Coronary artery (tissue), 2 donors: ENCODE results near the gene PDCD1LG2.

Experiments used
- DNase-seq: peaks from one replicate; pipeline ENCODE4 v3.0.0-alpha.2; 2017; ENCODE audit warnings: low spot score
- H3K27ac ChIP-seq, 2 donors: fragments of 200-600 bp; sonication (generic); one replicate each; pipeline ENCODE4 v1.5.1; 2016 to 2019
- H3K4me3 ChIP-seq: fragments of 200-600 bp; sonication (generic); 2 replicates; pipeline ENCODE4 v1.5.1; 2016; ENCODE audit warnings: mild to moderate bottlenecking, moderate library complexity
- TF ChIP-seq, protein P1 (sequence below): fragments of 200-600 bp; sonication (generic); IDR thresholded peaks from one replicate; pipeline ENCODE4 v1.5.1; 2019; ENCODE audit warnings: antibody characterized with exemption

The PDCD1LG2 gene

DNA sequence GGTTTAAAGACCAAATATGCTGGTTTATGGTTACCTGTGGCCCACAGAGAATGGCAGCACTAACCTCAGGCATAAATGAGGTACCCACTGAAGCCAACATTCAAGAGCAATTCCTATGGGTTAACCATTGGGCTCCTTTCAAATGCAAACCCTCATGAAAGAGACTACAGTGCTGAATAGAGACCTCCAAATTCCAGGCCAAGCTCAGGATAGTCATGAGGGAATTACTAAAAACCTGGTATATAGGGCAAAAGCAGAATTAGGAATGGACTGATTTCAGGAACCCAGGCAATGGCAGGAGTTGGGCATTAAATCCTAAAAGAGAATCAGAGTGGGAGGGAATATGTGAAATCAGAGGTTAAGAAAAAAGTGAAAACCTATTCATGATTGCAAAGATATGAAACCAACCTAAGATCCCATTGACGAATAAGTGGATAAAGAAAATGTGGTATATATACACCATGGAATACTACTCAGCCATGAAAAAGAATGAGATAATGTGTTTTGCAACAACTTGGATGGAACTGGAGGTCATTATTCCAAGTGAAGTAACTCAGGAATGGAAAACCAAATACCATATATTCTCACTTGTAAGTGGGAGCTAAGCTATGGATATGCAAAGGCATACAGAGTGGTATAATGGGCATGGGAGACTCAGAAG lies 51.6 kb downstream of the PDCD1LG2 start:
- Histone ChIP-seq H3K27ac (no peak overlapping the region), H3K4me3 (no peak overlapping the region)
- no peak for DNase-seq
- TF ChIP-seq, protein P1, sequence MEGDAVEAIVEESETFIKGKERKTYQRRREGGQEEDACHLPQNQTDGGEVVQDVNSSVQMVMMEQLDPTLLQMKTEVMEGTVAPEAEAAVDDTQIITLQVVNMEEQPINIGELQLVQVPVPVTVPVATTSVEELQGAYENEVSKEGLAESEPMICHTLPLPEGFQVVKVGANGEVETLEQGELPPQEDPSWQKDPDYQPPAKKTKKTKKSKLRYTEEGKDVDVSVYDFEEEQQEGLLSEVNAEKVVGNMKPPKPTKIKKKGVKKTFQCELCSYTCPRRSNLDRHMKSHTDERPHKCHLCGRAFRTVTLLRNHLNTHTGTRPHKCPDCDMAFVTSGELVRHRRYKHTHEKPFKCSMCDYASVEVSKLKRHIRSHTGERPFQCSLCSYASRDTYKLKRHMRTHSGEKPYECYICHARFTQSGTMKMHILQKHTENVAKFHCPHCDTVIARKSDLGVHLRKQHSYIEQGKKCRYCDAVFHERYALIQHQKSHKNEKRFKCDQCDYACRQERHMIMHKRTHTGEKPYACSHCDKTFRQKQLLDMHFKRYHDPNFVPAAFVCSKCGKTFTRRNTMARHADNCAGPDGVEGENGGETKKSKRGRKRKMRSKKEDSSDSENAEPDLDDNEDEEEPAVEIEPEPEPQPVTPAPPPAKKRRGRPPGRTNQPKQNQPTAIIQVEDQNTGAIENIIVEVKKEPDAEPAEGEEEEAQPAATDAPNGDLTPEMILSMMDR: no peak

DNA sequence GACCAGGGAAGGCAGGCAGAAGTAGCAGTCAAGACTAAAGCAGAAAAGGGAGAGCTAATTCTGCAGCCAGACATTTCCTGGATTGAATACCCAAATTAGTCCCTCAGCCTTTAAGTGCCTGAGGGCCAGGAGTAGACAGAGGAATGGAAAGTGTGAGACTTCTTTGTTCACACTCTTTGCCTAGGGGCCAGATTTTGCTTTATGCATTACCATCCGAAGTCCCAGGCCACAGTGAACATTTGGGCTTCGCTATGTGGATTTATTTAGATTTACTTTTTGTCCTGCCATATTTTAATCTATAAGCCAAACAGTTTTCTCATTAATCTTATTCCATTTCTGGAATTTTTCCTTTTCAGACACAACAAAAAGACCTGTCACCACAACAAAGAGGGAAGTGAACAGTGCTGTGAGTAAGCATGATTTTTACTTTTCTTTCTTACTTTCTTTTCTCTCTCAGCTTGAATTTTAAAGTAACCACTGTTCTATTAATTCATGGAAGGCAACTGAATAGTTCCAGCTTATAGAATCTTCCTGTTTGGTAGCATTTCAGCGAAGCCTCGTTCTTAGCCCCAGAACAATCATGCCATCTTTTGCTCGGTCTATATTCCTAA lies 52.6 kb downstream of the PDCD1LG2 start:
- no peak for DNase-seq
- TF ChIP-seq, protein P1: no peak
- Histone ChIP-seq H3K4me3 (no peak overlapping the region), H3K27ac (no peak overlapping the region)

DNA sequence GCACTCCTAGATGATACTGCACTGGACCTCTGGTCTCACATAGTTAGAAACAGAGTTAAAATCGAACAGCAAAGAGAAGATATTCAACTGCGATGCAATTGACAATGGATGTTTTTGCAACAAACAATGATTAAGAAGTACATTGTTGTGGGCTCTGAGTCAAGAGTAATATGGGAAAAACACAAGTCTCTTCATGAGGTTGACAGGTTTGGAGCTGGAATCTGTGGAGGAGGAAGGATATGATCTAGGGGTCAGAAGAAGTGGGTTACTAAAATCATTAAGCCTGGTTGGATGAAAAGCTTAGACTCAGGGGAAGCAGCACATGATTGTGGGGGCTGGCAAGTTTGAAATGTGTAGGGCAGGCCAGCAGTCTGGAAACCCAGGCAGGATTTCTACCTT lies 53.1 kb downstream of the PDCD1LG2 start:
- no peak for DNase-seq
- H3K27ac ChIP-seq: no peak overlapping the region

DNA sequence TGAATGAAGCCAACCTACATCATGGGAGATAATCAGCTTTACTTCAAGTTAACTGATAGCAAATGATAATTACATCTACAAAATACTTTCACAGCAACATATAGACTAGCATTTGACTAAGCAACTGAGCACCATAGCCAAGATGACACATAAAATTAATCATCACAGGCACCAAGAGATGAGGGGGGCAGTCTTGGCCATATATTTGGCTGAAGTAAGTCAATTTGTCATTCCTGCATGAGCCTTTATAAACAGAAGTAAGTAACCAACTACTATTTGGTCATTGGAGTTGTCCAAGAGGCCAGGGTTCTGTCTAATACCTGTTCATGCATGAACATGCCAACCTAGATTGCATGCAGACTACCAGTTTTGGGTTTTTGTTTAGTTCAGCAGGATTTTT lies 53.6 kb downstream of the PDCD1LG2 start:
- no peak overlapping the region for H3K27ac ChIP-seq
- no peak for DNase-seq
- TF ChIP-seq, protein P1: no peak
- no peak overlapping the region for H3K4me3 ChIP-seq

More for the DNA sequence above, 53.1 kb downstream of the PDCD1LG2 start:
- TF ChIP-seq, protein P1: no peak
- H3K4me3 ChIP-seq: no peak overlapping the region

DNA sequence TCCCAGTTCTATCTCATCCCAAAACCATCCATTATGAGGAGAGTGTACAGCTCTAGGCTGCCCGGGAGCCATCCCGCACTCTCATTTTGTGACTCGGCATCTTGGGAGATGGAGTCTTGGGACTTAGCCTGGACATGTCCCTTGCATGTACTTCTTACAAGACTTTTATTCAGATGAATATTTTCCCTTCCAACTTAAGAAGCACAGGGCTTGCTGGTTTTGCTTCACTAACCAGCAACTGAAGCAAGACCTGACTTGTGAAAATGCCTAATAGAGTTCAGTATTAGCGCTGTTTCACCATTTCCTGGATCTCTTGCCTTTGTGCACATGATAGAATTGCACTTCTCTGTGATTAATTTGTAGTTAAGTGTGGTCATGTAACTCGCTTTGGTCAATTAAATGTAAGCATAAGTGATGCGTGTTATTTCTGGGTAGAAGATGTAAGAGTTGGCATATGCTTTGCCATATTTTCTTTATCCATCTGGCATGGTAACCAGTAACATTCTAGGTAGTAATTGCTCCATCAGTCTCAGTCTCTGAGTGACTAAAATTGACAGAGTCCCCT lies 55.8 kb downstream of the PDCD1LG2 start:
- Histone ChIP-seq H3K27ac (no peak overlapping the region), H3K4me3 (no peak overlapping the region)
- no peak for DNase-seq
- TF ChIP-seq, protein P1: no peak

DNA sequence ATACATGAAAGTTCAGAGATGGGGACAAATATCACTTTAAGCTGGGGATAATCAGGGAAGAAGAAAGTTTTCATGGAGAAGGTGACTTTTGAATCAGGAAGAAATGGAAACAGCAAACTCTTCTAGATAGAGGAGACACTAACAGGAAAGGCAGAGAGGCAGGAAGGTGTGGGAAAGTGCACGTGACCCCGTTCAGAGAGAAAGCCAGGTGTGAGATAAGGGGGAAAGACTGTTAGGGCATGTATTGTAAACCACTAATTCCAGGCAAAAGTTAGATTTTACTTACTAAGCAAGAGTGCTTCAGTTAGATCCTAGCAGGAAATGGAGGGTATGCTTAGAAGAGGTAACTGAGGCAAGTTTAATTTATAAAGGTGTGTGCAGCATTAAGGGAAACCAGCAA lies 58.5 kb downstream of the PDCD1LG2 start:
- Histone ChIP-seq H3K4me3 (no peak overlapping the region), H3K27ac (no peak overlapping the region)
- no peak for DNase-seq
- TF ChIP-seq, protein P1: no peak

DNA sequence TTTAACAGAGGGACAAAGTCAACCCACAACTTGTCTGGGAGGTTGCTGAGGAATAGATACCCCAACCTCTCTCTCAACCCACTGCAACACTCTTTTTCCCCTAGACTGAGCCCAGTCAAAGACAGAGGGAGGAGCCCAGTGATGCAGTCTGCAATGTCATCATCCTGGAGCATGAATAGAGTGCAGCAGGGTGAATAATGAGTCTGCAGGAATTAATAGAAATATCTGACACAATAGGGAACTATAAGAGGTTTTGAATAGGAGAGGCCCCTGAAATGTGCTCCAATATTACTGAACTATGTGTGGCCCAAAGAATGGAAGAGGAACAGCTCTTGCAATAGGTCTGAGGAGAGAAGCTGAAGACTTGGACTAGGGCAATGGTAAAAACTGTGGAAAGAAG lies 59.1 kb downstream of the PDCD1LG2 start:
- TF ChIP-seq, protein P1: no peak
- Histone ChIP-seq H3K27ac (no peak overlapping the region), H3K4me3 (no peak overlapping the region)
- no peak for DNase-seq
